ENCODE data around the gene USP53. TPM values are rescaled to one million over a fixed set of nuclear protein-coding genes. Genes with fewer than 3 reads are reported as not detected.

USP53 gene
- total and polyA plus RNA-seq, 5 donors from 2014 or later = 8.0 to 17.3 (median 12.0) TPM

DNA sequence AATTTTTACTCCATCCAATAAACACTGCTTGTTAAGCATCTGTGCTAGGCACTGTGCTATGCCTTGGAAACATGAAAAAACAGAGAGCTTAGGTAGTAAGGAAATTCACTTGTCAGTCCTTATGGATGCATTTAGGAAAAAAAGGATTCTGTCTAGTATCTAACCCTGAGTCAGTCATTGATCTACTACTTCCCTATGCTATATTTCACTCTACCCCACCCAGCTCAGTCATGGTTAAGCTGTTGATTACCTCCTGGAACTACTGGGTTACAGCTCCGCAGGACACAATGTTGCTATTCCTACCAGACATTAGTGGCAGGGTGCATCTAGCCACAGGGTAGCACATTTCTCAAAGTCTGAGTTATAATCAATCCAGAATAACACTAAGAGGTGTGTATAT is 2.9 kb upstream of the USP53 start:
- no peaks in the 10 kb centered on the region for H3K36me3 Mint-ChIP-seq
- no peak overlapping the region for H3K27ac Mint-ChIP-seq

DNA sequence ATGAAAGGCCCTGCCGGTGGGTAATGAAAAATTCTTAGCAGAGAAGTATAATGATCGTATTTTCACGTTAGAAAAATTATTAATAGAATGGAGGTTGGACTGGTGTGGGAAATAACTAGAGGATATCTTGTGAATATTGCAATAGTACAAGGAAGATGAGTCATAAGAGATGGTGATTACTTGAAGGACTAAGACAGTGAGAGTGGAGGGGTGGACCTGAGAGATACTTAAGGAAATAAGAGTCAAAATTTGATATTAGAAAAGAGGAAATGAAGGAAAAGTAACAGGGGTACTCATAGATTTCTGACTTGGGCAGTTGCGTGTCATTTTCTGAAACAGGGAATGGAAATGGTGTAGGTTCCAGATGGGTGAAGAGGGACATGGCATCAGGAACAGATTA is 1.7 kb upstream of the USP53 start:
- H3K4me3 ChIP-seq (ENCODE audit: low read depth, low read length) = peak overlapping the region; percentile 99
- Mint-ChIP-seq H3K36me3 (no peaks in the 10 kb centered on the region), H3K4me3 (peak overlapping the region; percentile 98 to 100 (median 98)), H3K27ac (peak overlapping the region in 1 of 3 donors; percentile 99), H3K4me1 (peaks cover 17 to 38% (median 29%) of the 10 kb centered on the region in 4 donors), H3K9me3 (no peaks in the 10 kb centered on the region), H3K27me3 (peaks cover 20% of the 10 kb centered on the region)
- peaks cover 25% of the 10 kb centered on the region for H3K4me1 ChIP-seq (ENCODE audit: control insufficient read depth, insufficient read depth, low read length, poor library complexity, severe bottlenecking)
- no peaks in the 10 kb centered on the region for H3K36me3 ChIP-seq (ENCODE audit: control insufficient read depth, insufficient read depth, low read length)
- H3K27me3 ChIP-seq (ENCODE audit: control insufficient read depth, insufficient read depth, low read length) = peaks cover 3% of the 10 kb centered on the region
- no peak overlapping the region for H3K27ac ChIP-seq (ENCODE audit: insufficient read depth, low read length, poor library complexity, severe bottlenecking)
- DNase-seq (no peak), ATAC-seq (ENCODE audit: low read depth in 2 of 2) (no peak)
- H3K9me3 ChIP-seq (ENCODE audit: control insufficient read depth in 2 of 2, low read length in 2 of 2) = no peaks in the 10 kb centered on the region

More for the DNA sequence above, 2.9 kb upstream of the USP53 start:
- DNase-seq (no peak), ATAC-seq (ENCODE audit: low read depth in 2 of 2) (no peak)
- Histone ChIP-seq H3K27ac (ENCODE audit: insufficient read depth, low read length, poor library complexity, severe bottlenecking) (no peak overlapping the region), H3K4me3 (ENCODE audit: low read depth, low read length) (no peak overlapping the region), H3K27me3 (ENCODE audit: control insufficient read depth, insufficient read depth, low read length) (peaks cover 3% of the 10 kb centered on the region), H3K36me3 (ENCODE audit: control insufficient read depth, insufficient read depth, low read length) (no peaks in the 10 kb centered on the region), H3K9me3 (ENCODE audit: control insufficient read depth in 2 of 2, low read length in 2 of 2) (no peaks in the 10 kb centered on the region), H3K4me1 (ENCODE audit: control insufficient read depth, insufficient read depth, low read length, poor library complexity, severe bottlenecking) (peaks cover 23% of the 10 kb centered on the region)
- Mint-ChIP-seq H3K9me3 (no peaks in the 10 kb centered on the region), H3K4me1 (peaks cover 17 to 34% (median 26%) of the 10 kb centered on the region in 4 donors), H3K4me3 (peak overlapping the region in 1 of 4 donors; percentile 59), H3K27me3 (peaks cover 20% of the 10 kb centered on the region)

DNA sequence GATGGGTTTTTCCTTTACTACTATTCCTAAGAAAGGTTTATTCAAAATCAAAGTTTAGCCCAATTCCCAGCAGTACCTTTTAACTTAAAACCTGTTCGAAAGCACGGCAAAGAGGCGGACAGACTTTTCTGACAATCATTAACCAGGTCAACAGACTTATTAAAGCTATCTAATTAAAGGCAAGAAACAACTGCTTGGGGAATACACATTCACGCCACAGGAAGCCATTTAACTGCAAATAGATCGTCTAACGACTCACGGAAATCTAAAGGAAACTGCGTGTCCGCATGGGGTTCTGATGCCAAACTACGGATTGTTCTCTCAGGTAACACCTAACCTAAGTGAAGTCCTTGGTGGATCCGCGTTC is 663 bp upstream of the USP53 start:
- Histone ChIP-seq H3K4me3 (ENCODE audit: low read depth, low read length) (peak overlapping the region; percentile 99), H3K4me1 (ENCODE audit: control insufficient read depth, insufficient read depth, low read length, poor library complexity, severe bottlenecking) (peaks cover 25% of the 10 kb centered on the region), H3K9me3 (ENCODE audit: control insufficient read depth in 2 of 2, low read length in 2 of 2) (no peaks in the 10 kb centered on the region), H3K27me3 (ENCODE audit: control insufficient read depth, insufficient read depth, low read length) (peaks cover 3% of the 10 kb centered on the region), H3K27ac (ENCODE audit: insufficient read depth, low read length, poor library complexity, severe bottlenecking) (peak overlapping the region; percentile 83), H3K36me3 (ENCODE audit: control insufficient read depth, insufficient read depth, low read length) (no peaks in the 10 kb centered on the region)
- no peaks in the 10 kb centered on the region for H3K36me3 Mint-ChIP-seq
- H3K4me1 Mint-ChIP-seq = peaks cover 17 to 38% (median 30%) of the 10 kb centered on the region in 4 donors
- H3K9me3 Mint-ChIP-seq = no peaks in the 10 kb centered on the region
- peaks cover 20% of the 10 kb centered on the region for H3K27me3 Mint-ChIP-seq
- peak; percentile 13 to 17 for ATAC-seq (ENCODE audit: low read depth in 2 of 2)
- H3K27ac Mint-ChIP-seq = peak overlapping the region; percentile 98 to 99 (median 99)
- peak overlapping the region; percentile 98 to 100 (median 98) for H3K4me3 Mint-ChIP-seq
- peak in 1 of 3 donors; percentile 81 for DNase-seq

GRCh38 chr4:119212964-119213606 is 572 bp downstream of the USP53 start:
- peaks cover 25 to 48% (median 34%) of the 10 kb centered on the region in 4 donors for H3K4me1 Mint-ChIP-seq
- peak overlapping the region; percentile 98 to 100 (median 98) for H3K4me3 Mint-ChIP-seq
- Histone ChIP-seq H3K27me3 (ENCODE audit: control insufficient read depth, insufficient read depth, low read length) (peaks cover 3% of the 10 kb centered on the region), H3K27ac (ENCODE audit: insufficient read depth, low read length, poor library complexity, severe bottlenecking) (peak overlapping the region; percentile 83), H3K9me3 (ENCODE audit: control insufficient read depth in 2 of 2, low read length in 2 of 2) (no peaks in the 10 kb centered on the region), H3K4me3 (ENCODE audit: low read depth, low read length) (peak overlapping the region; percentile 99), H3K36me3 (ENCODE audit: control insufficient read depth, insufficient read depth, low read length) (peaks cover 8% of the 10 kb centered on the region), H3K4me1 (ENCODE audit: control insufficient read depth, insufficient read depth, low read length, poor library complexity, severe bottlenecking) (peaks cover 25% of the 10 kb centered on the region)
- ATAC-seq (ENCODE audit: low read depth in 2 of 2) (peak; percentile 10 to 21), DNase-seq (peak; percentile 41 to 73 (median 46))
- H3K36me3 Mint-ChIP-seq = peaks cover 11% of the 10 kb centered on the region
- no peaks in the 10 kb centered on the region for H3K9me3 Mint-ChIP-seq
- H3K27me3 Mint-ChIP-seq = peaks cover 14% of the 10 kb centered on the region
- peak overlapping the region; percentile 98 to 99 (median 99) for H3K27ac Mint-ChIP-seq

DNA sequence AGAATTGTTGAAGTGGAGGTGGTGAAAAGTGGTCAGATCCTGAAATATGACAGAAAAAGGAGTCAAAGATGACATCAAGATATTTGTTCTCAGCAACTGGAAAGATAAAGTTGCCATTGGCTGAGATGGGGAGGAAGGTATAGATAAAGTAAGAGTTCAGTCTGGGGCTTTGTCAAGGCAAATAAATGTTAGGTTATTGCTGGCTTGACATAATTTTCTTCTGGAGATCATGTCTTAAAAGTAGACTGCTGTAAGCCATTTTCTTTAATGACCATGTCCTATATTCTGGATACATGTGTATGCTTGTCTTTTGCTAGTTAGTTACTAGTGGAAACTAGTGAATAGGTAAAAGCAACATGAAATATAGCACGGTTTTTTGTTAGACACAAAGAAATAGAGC is 5.6 kb downstream of the USP53 start:
- peaks cover 35% of the 10 kb centered on the region for H3K36me3 Mint-ChIP-seq
- peaks cover 22 to 48% (median 25%) of the 10 kb centered on the region in 4 donors for H3K4me1 Mint-ChIP-seq
- H3K4me3 Mint-ChIP-seq = peak overlapping the region in 1 of 4 donors; percentile 5
- ATAC-seq (ENCODE audit: low read depth in 2 of 2) = no peak
- Histone ChIP-seq H3K4me1 (ENCODE audit: control insufficient read depth, insufficient read depth, low read length, poor library complexity, severe bottlenecking) (peaks cover 14% of the 10 kb centered on the region), H3K9me3 (ENCODE audit: control insufficient read depth in 2 of 2, low read length in 2 of 2) (no peaks in the 10 kb centered on the region), H3K27me3 (ENCODE audit: control insufficient read depth, insufficient read depth, low read length) (no peaks in the 10 kb centered on the region), H3K27ac (ENCODE audit: insufficient read depth, low read length, poor library complexity, severe bottlenecking) (no peak overlapping the region), H3K4me3 (ENCODE audit: low read depth, low read length) (no peak overlapping the region), H3K36me3 (ENCODE audit: control insufficient read depth, insufficient read depth, low read length) (peaks cover 23% of the 10 kb centered on the region)
- DNase-seq = no peak
- no peak overlapping the region for H3K27ac Mint-ChIP-seq
- no peaks in the 10 kb centered on the region for H3K27me3 Mint-ChIP-seq
- H3K9me3 Mint-ChIP-seq = peaks cover 0 to 1% (median 0%) of the 10 kb centered on the region in 7 donors

DNA sequence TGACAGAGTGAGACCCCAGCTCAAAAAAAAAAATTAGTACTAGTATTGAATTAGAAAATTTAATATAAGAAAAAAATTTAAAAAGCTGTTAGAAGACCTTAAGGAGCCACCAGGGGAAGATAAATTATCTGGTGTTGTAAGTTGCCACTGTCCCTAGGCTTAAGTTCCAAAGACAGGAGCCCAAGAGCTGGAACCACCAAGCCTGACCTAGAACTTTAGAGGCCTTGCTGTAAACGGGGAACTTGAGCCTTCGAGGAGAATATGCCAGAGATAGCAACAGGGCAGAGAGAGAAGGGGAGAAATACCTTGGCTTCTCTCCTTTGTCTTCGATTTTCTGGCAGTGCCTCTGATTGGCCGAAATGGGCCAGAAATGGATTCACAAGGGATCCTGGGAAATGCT is 8.9 kb downstream of the USP53 start:
- Mint-ChIP-seq H3K4me1 (peaks cover 19 to 36% (median 27%) of the 10 kb centered on the region in 4 donors), H3K4me3 (no peak overlapping the region), H3K27ac (no peak overlapping the region), H3K36me3 (peaks cover 53% of the 10 kb centered on the region), H3K9me3 (peaks cover 0 to 1% (median 0%) of the 10 kb centered on the region in 7 donors), H3K27me3 (no peaks in the 10 kb centered on the region)
- H3K4me3 ChIP-seq (ENCODE audit: low read depth, low read length) = no peak overlapping the region
- H3K27ac ChIP-seq (ENCODE audit: insufficient read depth, low read length, poor library complexity, severe bottlenecking) = no peak overlapping the region
- H3K36me3 ChIP-seq (ENCODE audit: control insufficient read depth, insufficient read depth, low read length) = peaks cover 23% of the 10 kb centered on the region
- DNase-seq (no peak), ATAC-seq (ENCODE audit: low read depth in 2 of 2) (no peak)
- H3K27me3 ChIP-seq (ENCODE audit: control insufficient read depth, insufficient read depth, low read length) = no peaks in the 10 kb centered on the region
- H3K9me3 ChIP-seq (ENCODE audit: control insufficient read depth in 2 of 2, low read length in 2 of 2) = no peaks in the 10 kb centered on the region
- H3K4me1 ChIP-seq (ENCODE audit: control insufficient read depth, insufficient read depth, low read length, poor library complexity, severe bottlenecking) = no peaks in the 10 kb centered on the region

- ATAC-seq (ENCODE audit: low read depth in 2 of 2) = no peak
- Histone ChIP-seq H3K4me3 (ENCODE audit: low read depth, low read length) (no peak overlapping the region), H3K9me3 (ENCODE audit: control insufficient read depth in 2 of 2, low read length in 2 of 2) (no peaks in the 10 kb centered on the region), H3K27me3 (ENCODE audit: control insufficient read depth, insufficient read depth, low read length) (no peaks in the 10 kb centered on the region), H3K36me3 (ENCODE audit: control insufficient read depth, insufficient read depth, low read length) (peaks cover 10% of the 10 kb centered on the region), H3K27ac (ENCODE audit: insufficient read depth, low read length, poor library complexity, severe bottlenecking) (no peak overlapping the region), H3K4me1 (ENCODE audit: control insufficient read depth, insufficient read depth, low read length, poor library complexity, severe bottlenecking) (no peaks in the 10 kb centered on the region)
- peaks cover 0 to 2% (median 0%) of the 10 kb centered on the region in 7 donors for H3K9me3 Mint-ChIP-seq
- no peaks in the 10 kb centered on the region for H3K27me3 Mint-ChIP-seq
- DNase-seq = no peak
- peaks cover 36% of the 10 kb centered on the region for H3K36me3 Mint-ChIP-seq
- H3K4me1 Mint-ChIP-seq = peaks cover 14 to 51% (median 27%) of the 10 kb centered on the region in 4 donors
- H3K27ac Mint-ChIP-seq = no peak overlapping the region
- H3K4me3 Mint-ChIP-seq = no peak overlapping the region
These were observed 15.2 kb downstream of the USP53 start for GRCh38 chr4:119227690-119228089.

GRCh38 chr4:119228406-119228805 is 15.9 kb downstream of the USP53 start:
- Histone ChIP-seq H3K27me3 (ENCODE audit: control insufficient read depth, insufficient read depth, low read length) (no peaks in the 10 kb centered on the region), H3K4me3 (ENCODE audit: low read depth, low read length) (no peak overlapping the region), H3K4me1 (ENCODE audit: control insufficient read depth, insufficient read depth, low read length, poor library complexity, severe bottlenecking) (peaks cover 1% of the 10 kb centered on the region), H3K27ac (ENCODE audit: insufficient read depth, low read length, poor library complexity, severe bottlenecking) (no peak overlapping the region), H3K36me3 (ENCODE audit: control insufficient read depth, insufficient read depth, low read length) (peaks cover 10% of the 10 kb centered on the region), H3K9me3 (ENCODE audit: control insufficient read depth in 2 of 2, low read length in 2 of 2) (no peaks in the 10 kb centered on the region)
- no peak for ATAC-seq (ENCODE audit: low read depth in 2 of 2)
- H3K36me3 Mint-ChIP-seq = peaks cover 31% of the 10 kb centered on the region
- H3K4me1 Mint-ChIP-seq = peaks cover 19 to 57% (median 28%) of the 10 kb centered on the region in 4 donors
- no peaks in the 10 kb centered on the region for H3K27me3 Mint-ChIP-seq
- no peak for DNase-seq
- peak overlapping the region in 1 of 3 donors; percentile 61 for H3K27ac Mint-ChIP-seq
- H3K9me3 Mint-ChIP-seq = peaks cover 0 to 2% (median 0%) of the 10 kb centered on the region in 7 donors
- peak overlapping the region in 1 of 4 donors; percentile 55 for H3K4me3 Mint-ChIP-seq
